OCI-LY3 (cell line): ENCODE measurements around the gene SBNO2.

ENCODE experiments used
- CTCF ChIP-seq: fragments of 200-600, 300-600 bp; sonication (generic); IDR thresholded peaks from 2 replicates; pipeline ENCODE4 v1.5.1; 2014; ENCODE audit warnings: antibody characterized with exemption, low read length, low read depth
- EZH2phosphoT487 ChIP-seq: fragments of 200-600 bp; shearing (Covaris generic); IDR thresholded peaks from 2 replicates; pipeline ENCODE4 v1.6.1; 2018; ENCODE audit warnings: antibody characterized with exemption, mixed run types, low read depth

GRCh38 chr19:1066251-1066747, 107.8 kb downstream of the SBNO2 start:
- TF ChIP-seq CTCF (no peak), EZH2phosphoT487 (no peak)
